ENCODE results near the gene SLC31A1. TPM values are rescaled to one million over a fixed set of nuclear protein-coding genes. Genes with fewer than 3 reads are reported as not detected.

Gene SLC31A1
- total and polyA plus RNA-seq, 2 donors (not counting 3 experiments of a cell fraction or from before 2014, with no cell fraction given), result 13.5 to 22.7 TPM

GRCh38 chr9:113255438-113255837 lies 34.1 kb downstream of the SLC31A1 start:
- Histone ChIP-seq H2AFZ (ENCODE audit: low read depth, low read length) (no peak overlapping the region), H3K9me3 (replicated peaks; ENCODE audit: control insufficient read depth, insufficient read depth, low read length) (no peaks in the 10 kb centered on the region), H3K79me2 (ENCODE audit: control insufficient read depth, insufficient read depth, low read length) (no peaks in the 10 kb centered on the region), H3K9me1 (replicated peaks; ENCODE audit: control insufficient read depth, extremely low read depth, insufficient read depth, low read length) (no peaks in the 10 kb centered on the region), H3K36me3 (ENCODE audit: control insufficient read depth in 2 of 2, extremely low read depth in 1 of 2, insufficient read depth in 2 of 2, low read length in 2 of 2) (peaks cover 5 to 10% of the 10 kb centered on the region in 2 experiments), H3K27ac (ENCODE audit: insufficient read depth, low read depth, low read length) (no peak overlapping the region), H4K20me1 (replicated peaks; ENCODE audit: control insufficient read depth, extremely low read depth, insufficient read depth, low read length) (no peaks in the 10 kb centered on the region), H3K4me1 (ENCODE audit: control insufficient read depth, extremely low read depth, insufficient read depth, low read length) (no peaks in the 10 kb centered on the region), H3K27me3 (ENCODE audit: control insufficient read depth in 2 of 2, insufficient read depth in 2 of 2, low read length in 2 of 2) (no peaks in the 10 kb centered on the region), H3K4me3 (replicated peaks in 1 of 3; ENCODE audit: insufficient read depth in 1 of 3, low read depth in 1 of 3, low read length in 3 of 3) (no peak overlapping the region), H3K9ac (replicated peaks; ENCODE audit: extremely low read depth, insufficient read depth, low read length) (no peak overlapping the region), H3K4me2 (ENCODE audit: insufficient read depth, low read length) (no peak overlapping the region)
- FAIRE-seq (no peak), DNase-seq (ENCODE audit: low read depth, low spot score) (no peak)
- dilution Hi-C loops (cut with MboI; ENCODE audit: extremely low pct_ligation_motif_present, low sequenced_read_pairs), result no loop called here
- POLR2A ChIA-PET, result no interaction called here
- intact Hi-C loops (cut with micrococcal nuclease), result no loop called here
- BruUV-seq (replicated peaks), result no TSS peak
- no peak for TF ChIP-seq JUN (IDR thresholded peaks at IDR 0.05; ENCODE audit: borderline replicate concordance, insufficient read depth, insufficient read length, low read depth)
- no peak for TF ChIP-seq FOS (IDR thresholded peaks at IDR 0.05; ENCODE audit: borderline replicate concordance, insufficient read depth, low read length)
- CTCF ChIA-PET, result interaction anchor here (0.8 kb wide), 1 partner anchor 15 kb away, joined by 3 read pairs; no protein-coding TSS in a partner anchor

GRCh38 chr9:113257863-113258262 lies 36.5 kb downstream of the SLC31A1 start:
- Histone ChIP-seq H3K4me2 (ENCODE audit: insufficient read depth, low read length) (no peak overlapping the region), H3K4me1 (ENCODE audit: control insufficient read depth, extremely low read depth, insufficient read depth, low read length) (no peaks in the 10 kb centered on the region), H3K9me3 (replicated peaks; ENCODE audit: control insufficient read depth, insufficient read depth, low read length) (no peaks in the 10 kb centered on the region), H3K79me2 (ENCODE audit: control insufficient read depth, insufficient read depth, low read length) (no peaks in the 10 kb centered on the region), H3K27me3 (ENCODE audit: control insufficient read depth in 2 of 2, insufficient read depth in 2 of 2, low read length in 2 of 2) (no peaks in the 10 kb centered on the region), H3K36me3 (ENCODE audit: control insufficient read depth in 2 of 2, extremely low read depth in 1 of 2, insufficient read depth in 2 of 2, low read length in 2 of 2) (peaks cover 5 to 10% of the 10 kb centered on the region in 2 experiments), H2AFZ (ENCODE audit: low read depth, low read length) (no peak overlapping the region), H3K4me3 (replicated peaks in 1 of 3; ENCODE audit: insufficient read depth in 1 of 3, low read depth in 1 of 3, low read length in 3 of 3) (no peak overlapping the region), H4K20me1 (replicated peaks; ENCODE audit: control insufficient read depth, extremely low read depth, insufficient read depth, low read length) (no peaks in the 10 kb centered on the region), H3K9me1 (replicated peaks; ENCODE audit: control insufficient read depth, extremely low read depth, insufficient read depth, low read length) (no peaks in the 10 kb centered on the region), H3K27ac (ENCODE audit: insufficient read depth, low read depth, low read length) (no peak overlapping the region), H3K9ac (replicated peaks; ENCODE audit: extremely low read depth, insufficient read depth, low read length) (no peak overlapping the region)
- POLR2A ChIA-PET, result no interaction called here
- DNase-seq (ENCODE audit: low read depth, low spot score), result no peak
- no peak for FAIRE-seq
- dilution Hi-C loops (cut with MboI; ENCODE audit: extremely low pct_ligation_motif_present, low sequenced_read_pairs) (no loop called here), intact Hi-C loops (cut with micrococcal nuclease) (no loop called here)
- no peak for TF ChIP-seq MYC (IDR thresholded peaks at IDR 0.05; ENCODE audit: low read depth, low read length)
- no peak for TF ChIP-seq JUN (IDR thresholded peaks at IDR 0.05; ENCODE audit: borderline replicate concordance, insufficient read depth, insufficient read length, low read depth)
- TF ChIP-seq FOS (IDR thresholded peaks at IDR 0.05; ENCODE audit: borderline replicate concordance, insufficient read depth, low read length), result no peak
- no peak for TF ChIP-seq POLR2A (IDR thresholded peaks at IDR 0.05; ENCODE audit: low read depth, low read length)
- no peak for TF ChIP-seq CTCF (IDR thresholded peaks at IDR 0.05; ENCODE audit: extremely low read depth in 1 of 2, insufficient read depth in 1 of 2, low read depth in 1 of 2, low read length in 2 of 2)
- TF ChIP-seq GATA2 (IDR thresholded peaks at IDR 0.05; ENCODE audit: insufficient read depth, insufficient read length, low read depth, low read length), result no peak
- BruUV-seq (replicated peaks), result no TSS peak
- CTCF ChIA-PET, result interaction anchor here (1.4 kb wide), 1 partner anchor 12 kb away, joined by 3 read pairs; no protein-coding TSS in a partner anchor
